HG02678 (cell line): ENCODE measurements around the gene ADA.
"Not testable (repeated sequence)": the region's sequence is repeated elsewhere in the genome, so short reads cannot be mapped to it uniquely, and the experiment has no call there.

Experiments used
- ATAC-seq: cut with Tn5 transposase; IDR thresholded peaks from one replicate; pipeline ENCODE4 v1.9.1; 2021; ENCODE audit warnings: mild to moderate bottlenecking, moderate library complexity; ENCODE audit not compliant: unreplicated experiment

ADA gene

GRCh38 chr20:44678990-44679611 is 27.6 kb upstream of the ADA start:
- ATAC-seq: no peak

- no peak for ATAC-seq
These were observed 26.7 kb upstream of the ADA start for GRCh38 chr20:44678242-44678641.

DNA sequence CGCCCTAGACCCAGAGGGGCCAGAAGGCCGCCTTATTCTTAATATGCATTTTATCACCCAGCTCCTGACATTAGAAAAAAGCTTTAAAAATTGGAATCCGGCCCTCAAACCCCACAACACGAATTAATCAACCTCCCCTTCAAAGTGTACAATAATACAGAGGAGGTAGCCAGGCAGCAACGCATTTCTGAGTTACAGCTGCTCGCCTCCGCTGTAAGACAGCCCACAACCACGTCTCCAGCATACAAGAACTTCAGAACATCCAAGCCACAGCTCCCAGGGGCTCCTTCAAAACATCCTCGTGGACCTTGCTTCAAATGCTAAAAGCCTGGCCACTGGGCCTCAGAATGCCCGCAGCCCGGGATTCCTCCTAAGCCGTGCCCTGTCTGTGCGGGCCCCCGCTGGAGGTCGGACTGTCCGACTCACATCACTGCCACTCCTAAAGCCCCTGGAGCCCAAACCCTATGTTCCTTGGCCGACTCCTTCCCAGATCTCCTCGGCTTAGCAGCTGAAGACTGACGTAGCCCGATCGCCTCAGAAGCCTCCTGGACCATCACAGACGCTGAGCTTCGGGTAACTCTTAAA is 20.9 kb upstream of the ADA start:
- ATAC-seq: not testable (repeated sequence)

- ATAC-seq: not testable (repeated sequence)
These were observed 20.0 kb upstream of the ADA start for GRCh38 chr20:44671541-44671940.

DNA sequence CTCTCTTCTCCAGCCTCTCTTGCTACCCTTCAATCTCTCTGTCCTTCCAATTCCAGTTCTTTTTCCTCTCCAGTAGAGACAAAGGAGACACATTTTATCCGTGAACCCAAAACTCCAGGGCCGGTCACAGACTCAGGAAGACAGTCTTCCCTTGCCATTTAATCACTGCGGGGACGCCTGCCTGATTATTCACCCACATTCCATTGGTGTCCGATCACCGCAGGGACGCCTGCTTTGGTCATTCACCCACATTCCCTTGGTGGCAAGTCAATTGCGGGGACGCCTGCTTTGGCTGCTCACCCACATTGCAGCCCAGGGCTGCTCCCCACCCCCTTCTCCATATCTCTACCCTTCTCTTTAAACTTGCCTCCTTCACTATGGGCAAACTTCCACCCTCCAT is 19.4 kb upstream of the ADA start:
- ATAC-seq: not testable (repeated sequence)

GRCh38 chr20:44666066-44666465 is 14.6 kb upstream of the ADA start:
- no peak for ATAC-seq

DNA sequence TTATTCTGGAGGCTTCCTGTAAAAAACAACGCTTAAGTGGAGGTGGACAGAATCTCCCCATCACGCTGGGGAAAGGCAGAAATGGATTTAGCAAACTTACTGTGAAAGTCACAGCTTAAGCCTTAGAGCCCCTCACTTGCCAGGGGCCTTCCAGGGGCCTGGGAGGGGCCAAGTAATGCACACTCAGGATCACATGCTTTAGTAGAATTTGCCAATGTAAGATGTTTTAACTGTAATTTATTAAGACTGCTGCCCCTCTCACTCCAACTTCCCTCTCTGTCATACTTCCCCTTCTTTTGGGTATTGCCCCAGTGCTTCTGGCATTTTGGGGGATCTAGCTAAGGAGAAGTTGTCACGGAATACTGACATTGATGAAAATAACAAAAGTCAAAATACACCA is 12.6 kb upstream of the ADA start:
- ATAC-seq: no peak

DNA sequence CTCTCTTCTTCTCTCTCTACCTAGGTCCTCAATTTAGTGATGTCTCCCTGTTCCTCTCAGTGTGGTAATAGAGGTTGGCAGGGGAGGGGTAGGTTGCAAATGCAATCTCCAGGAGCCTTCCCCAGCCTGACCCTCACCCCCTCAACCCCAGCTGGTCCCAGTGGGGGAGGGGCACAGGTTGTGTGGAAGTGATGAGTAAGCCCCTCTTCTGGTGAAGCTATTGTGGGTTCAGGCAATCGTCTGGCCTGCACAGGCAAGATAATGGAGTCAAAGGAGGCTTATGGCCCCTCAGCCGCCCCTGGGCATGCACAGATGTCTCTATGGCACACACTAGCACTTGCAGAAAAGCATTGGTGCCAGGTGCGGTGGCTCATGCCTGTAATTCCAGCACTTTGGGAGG is 10.8 kb upstream of the ADA start:
- no peak for ATAC-seq

GRCh38 chr20:44660581-44660980 is 9.1 kb upstream of the ADA start:
- ATAC-seq: no peak

DNA sequence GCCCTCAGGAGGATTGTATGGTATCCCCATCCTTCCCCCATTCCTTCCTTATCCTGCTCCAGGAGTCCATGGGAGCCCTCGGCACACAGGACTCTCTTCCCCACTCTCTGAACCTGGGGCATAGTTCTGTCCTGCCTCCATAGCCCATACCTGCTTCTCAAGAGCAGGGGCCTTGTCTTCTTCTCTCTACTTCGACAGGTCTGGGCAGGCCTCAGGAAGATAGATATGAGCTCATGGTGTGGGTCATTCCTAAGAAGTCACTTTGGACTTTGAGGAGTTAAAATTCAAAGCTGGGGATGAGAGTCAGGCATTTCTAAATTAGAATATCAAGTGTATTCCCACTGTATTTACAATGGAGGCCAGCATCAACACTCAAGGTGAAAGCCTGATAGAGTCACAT is 8.4 kb upstream of the ADA start:
- no peak for ATAC-seq

DNA sequence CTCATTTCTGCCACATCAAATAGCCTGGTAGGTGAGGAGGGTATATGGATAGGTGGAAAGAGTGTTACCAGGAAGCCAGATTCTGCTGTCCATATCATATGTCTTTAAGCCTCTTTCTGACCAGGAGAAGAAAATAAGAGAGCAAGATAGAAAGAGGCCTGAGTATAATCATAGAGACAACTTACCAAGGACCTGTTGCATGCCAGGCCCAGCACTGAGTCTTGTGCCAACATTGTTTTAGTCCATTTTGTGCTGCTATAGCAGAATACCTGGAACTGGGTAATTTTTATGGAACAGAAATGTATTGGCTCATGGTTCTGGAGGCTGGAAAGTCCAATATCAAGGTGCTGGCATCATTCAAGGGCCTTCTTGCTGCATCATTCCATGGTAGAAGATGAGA is 7.3 kb upstream of the ADA start:
- ATAC-seq: no peak

DNA sequence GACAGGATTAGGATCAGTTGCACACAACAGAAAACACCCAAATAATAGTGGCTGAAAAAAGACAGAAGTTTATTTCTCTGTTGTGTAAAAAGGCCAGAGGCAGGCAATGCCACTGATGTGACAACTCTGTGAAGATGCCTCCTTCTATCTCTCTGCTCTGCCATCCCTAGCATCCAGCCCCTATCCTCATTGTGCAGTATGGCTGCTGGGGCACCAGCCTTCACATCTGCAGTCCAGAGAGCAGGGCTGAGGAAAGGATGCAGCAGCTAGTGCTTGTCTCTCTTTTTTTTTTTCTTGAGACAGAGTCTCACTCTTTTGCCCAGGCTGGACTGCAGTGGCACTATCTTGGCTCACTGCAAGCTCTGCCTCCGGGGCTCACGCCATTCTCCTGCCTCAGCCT is 6.4 kb upstream of the ADA start:
- no peak for ATAC-seq

GRCh38 chr20:44656448-44656847 is 4.9 kb upstream of the ADA start:
- ATAC-seq: no peak

DNA sequence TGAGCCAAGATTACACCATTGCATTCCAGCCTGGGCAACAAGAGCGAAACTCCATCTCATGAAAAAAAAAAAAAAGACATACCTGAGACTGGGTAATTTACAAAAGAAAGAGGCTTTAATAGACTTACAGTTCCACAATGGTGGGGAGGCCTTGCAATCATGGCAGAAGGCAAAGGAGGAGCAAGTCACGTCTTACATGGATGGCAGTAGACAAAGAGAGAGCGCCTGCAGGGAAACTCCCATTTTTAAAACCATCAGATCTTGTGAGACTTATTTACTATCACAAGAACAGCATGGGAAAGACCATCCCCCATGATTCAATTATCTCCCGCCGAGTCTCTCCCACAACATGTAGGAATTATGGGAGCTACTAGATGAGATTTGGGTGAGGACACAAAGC is 2.7 kb upstream of the ADA start:
- ATAC-seq: not testable (repeated sequence)

GRCh38 chr20:44653546-44653945 is 2.0 kb upstream of the ADA start:
- no peak for ATAC-seq

GRCh38 chr20:44651434-44651683 is 140 bp downstream of the ADA start:
- no peak for ATAC-seq

DNA sequence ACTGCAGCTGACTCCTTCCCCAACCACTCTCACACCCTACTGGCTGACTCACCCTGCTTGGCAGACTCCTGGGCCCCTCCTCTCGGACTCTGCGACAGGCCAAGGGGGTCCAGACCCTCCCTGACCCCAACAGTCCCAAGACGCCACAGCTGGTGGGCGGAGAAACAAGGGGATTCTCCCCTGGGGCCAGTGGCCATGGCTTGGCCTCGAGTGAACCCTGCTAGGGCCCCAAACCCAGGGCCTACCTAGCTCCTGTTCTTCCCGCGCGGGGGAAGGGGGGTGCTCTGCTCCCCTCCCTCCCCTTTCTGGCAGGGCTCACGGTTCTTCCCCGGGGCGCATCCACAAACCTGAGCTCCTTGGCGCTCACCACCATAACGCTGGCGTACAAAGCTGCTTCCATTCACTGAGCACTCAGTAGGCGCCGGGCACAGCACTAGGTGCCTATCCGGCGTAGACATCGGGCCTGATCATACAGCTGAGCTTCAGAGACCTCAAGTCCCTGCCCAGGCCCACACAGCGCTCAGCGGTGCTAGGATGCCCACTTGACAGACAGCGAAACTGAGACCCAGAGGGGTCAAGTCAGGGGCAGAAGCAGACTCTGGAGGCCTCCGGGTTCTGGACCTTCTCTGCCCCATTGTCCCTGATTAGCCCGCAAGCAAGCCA is 597 bp downstream of the ADA start:
- no peak for ATAC-seq

GRCh38 chr20:44649976-44650375 is 1.5 kb downstream of the ADA start:
- no peak for ATAC-seq

- ATAC-seq: no peak
These were observed 2.4 kb downstream of the ADA start for GRCh38 chr20:44649126-44649525.

DNA sequence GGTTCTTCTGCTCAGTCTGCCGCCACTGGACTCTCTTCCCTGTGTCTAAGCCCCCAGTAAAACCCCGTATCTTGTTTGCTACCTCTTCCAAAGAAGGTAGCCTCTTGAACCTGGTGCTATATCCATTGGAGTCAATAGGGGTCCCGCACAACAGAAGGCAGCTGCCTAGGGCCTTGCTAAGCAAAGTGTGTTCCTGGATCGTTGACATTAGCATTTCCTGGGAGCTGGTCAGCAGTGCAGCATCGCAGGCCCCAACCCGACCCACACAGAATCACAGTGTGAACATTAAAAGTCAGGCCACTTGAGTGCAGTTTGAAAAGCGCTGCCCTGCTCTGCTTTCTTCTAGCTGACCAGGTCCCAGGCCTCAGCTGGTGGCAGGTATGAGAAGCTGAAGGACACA is 2.9 kb downstream of the ADA start:
- ATAC-seq: no peak

GRCh38 chr20:44648068-44648467 is 3.4 kb downstream of the ADA start:
- ATAC-seq: no peak

DNA sequence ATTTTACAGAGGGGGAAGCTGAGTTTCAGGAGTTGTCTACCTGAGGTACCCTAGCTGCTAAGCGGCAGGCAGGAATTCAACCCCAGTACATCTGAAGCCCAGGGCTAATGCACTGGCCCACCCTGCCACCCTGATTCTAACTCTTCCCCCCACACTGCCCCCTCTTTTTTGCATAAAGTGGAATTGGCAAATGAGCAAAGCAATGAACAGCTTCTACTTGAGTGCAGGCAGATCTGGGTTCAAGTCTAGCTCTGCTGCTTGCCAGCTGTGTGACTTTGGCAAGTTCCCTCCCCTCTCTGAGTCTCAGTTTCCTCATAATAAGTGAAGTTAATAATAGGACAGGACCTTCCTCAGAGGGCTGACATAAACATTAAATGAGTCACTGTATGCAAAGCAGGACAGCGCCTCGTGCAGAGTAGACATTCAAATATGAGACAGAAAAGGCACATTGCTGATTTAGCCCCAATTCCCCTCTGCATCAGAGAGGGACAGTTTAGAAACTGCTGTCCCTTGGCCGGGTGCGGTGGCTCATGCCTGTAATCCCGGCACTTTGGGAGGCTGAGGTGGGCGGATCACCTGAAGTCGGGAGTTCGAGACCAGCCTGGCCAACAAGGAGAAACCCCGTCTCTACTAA is 4.7 kb downstream of the ADA start:
- ATAC-seq: peak; percentile 53
